ENCODE results near the gene STK38.
"Not testable (repeated sequence)": the region's sequence is repeated elsewhere in the genome, so short reads cannot be mapped to it uniquely, and the experiment has no call there.

Gene STK38

DNA sequence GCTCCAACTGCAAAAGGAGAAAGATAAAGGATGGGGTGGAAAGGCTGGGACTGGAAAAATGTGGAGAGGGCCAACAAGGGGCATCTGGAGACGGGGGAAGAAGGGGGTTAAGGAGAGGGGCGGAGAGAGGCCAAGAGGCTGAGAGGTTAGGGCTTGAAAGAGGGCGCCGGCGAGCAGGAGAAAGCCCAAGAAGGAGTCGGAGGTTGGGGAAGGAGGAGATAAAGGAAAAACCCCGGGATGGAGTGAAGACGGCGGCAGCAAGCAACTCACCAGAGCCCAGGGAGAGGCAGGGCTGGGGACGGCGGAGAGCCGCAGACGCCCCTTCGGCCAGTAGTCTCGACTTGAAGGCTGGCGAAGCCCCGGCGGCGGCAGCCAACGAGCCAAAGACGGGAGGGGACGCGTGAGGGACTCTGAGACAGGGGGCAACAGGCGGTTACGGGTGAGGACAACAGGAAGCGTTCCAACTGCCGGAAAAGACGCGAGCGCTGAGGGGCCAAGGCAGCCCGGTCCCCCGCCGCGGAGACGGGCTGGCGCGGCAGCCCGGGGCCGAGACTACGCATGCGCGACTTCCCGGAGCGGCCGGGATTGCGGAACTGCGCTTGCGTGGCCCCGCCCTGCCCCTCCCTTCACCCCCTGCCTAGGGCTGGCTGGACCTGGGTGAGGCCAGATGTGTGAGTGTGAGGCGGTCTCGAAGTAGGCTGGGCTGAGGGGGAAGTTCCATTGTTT, at the start of gene STK38:
TSS of gene STK38 (minus strand) at position 560 of the 726 bp plus-strand sequence. CDS start 7,277 bp downstream, outside the sequence.
- no peak for DNase-seq (ENCODE audit: low read depth)

DNA sequence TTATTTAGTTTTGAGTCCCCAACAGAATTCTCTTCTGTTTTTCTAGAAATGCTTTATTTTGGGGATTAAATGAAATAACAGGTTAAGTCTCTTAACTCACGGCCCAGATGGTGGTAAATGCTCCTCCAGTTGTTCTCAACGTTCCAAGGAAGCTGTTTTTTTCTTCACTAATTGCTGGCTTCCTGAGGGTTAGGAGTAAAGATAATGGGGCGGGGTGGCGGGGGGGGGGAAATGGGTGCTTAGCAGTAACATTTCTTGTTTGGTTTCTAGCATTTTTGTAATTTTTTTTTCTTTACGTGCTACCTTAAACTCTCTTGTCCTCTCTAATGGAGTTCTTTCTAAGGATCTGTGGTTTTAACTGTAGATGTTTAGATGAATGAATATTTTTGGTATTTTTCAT, 49.1 kb upstream of the STK38 start:
- DNase-seq (ENCODE audit: low read depth): no peak

GRCh38 chr6:36594816-36595643, 47.8 kb upstream of the STK38 start:
- no peak for DNase-seq (ENCODE audit: low read depth)

GRCh38 chr6:36594029-36594815, 46.9 kb upstream of the STK38 start, which contains the start of gene SRSF3:
TSS of gene SRSF3 (plus strand) at chr6:36594362. CDS start at chr6:36596763, 2,401 bp downstream.
- DNase-seq (ENCODE audit: low read depth): peak; percentile 83

- no peak for DNase-seq (ENCODE audit: low read depth)
Observed at GRCh38 chr6:36593569-36594028, 46.3 kb upstream of the STK38 start.

- DNase-seq (ENCODE audit: low read depth): no peak
Observed at GRCh38 chr6:36592221-36592655, 45.0 kb upstream of the STK38 start.

DNA sequence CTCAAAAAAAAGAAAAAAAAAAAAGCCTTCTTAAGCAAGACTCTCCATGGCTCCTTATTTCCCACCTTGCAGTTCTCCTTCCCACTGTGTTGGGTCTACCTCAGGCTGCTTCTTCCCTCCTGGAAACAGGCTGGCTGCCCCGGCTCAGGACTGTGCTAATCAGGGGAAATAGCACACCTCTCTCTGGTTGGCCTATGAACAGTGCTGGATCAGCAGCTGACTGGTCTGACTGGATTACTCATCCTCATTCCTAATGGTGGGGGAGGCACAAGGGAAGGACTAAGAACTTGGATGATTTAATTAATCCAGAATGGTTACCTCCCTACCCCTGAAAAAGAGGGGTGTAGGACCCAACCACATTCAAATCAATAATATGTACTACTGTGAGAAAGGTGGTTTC, 43.0 kb upstream of the STK38 start:
- DNase-seq (ENCODE audit: low read depth): no peak

GRCh38 chr6:36589025-36589400, 41.7 kb upstream of the STK38 start:
- not testable (repeated sequence) for DNase-seq (ENCODE audit: low read depth)

DNA sequence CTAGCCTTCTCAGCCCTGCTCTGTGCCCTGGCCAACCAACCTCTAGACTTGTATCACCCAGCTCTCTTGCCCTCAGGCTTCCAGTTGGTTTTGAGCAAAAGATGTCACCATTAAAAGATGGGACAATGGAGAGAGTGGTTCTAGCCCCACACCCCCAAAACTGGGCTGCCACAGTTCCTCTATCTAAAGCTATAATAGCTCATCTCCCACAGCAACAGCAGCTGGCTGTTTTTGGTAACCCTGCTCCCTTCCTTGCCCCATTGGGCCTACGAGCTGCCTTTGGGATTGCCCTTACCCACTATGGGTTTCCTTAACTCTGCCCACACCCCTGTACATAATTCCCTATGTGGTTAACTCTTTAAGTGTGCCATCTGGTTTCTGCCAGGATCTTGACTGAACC, 39.3 kb upstream of the STK38 start:
- no peak for DNase-seq (ENCODE audit: low read depth)

GRCh38 chr6:36581716-36582115, 34.4 kb upstream of the STK38 start:
- no peak for DNase-seq (ENCODE audit: low read depth)

- DNase-seq (ENCODE audit: low read depth): no peak
Observed at GRCh38 chr6:36580184-36580526, 32.9 kb upstream of the STK38 start.

GRCh38 chr6:36578431-36578830, 31.2 kb upstream of the STK38 start:
- DNase-seq (ENCODE audit: low read depth): no peak

DNA sequence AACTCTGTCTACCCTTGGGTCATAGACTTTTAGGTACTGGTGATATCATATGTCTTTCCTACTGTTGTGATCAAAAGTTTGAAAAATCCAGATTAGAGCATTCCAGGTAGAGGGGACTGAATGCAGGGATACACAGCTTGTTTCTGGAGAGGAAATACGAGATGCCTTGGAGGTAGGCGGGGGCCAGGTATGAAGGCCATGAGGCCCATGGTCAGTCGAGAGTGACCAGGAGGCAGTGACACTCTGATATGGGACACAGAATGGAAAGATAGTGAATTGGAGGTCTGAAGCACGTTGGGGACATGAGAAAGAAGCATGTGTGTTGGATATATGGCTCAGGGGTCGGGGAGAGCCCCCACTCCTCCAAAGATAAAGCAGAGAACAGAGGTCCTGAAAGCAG, 30.8 kb upstream of the STK38 start:
- DNase-seq (ENCODE audit: low read depth): no peak

- peak; percentile 93 for DNase-seq (ENCODE audit: low read depth)
Observed at GRCh38 chr6:36577301-36577700, 30.0 kb upstream of the STK38 start.

DNA sequence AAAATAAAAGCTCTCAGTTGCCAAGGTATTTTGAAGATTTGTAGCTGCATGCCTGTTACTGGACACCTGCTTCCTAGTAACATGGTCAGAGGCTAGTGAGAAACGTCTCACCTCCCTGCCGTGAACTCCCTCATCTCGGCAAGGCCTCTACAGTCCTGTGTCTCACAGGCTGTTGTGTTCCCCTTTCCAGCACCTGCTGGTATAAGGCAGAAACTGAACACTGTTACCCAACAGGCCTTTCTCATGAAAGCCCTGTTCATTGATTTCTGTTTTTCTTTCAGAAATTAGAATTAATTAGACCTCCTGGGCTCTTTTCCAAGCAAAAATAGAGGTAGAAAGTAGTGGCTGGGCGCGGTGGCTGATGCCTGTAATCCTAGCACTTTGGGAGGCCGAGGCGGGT, 29.3 kb upstream of the STK38 start:
- DNase-seq (ENCODE audit: low read depth): no peak

DNA sequence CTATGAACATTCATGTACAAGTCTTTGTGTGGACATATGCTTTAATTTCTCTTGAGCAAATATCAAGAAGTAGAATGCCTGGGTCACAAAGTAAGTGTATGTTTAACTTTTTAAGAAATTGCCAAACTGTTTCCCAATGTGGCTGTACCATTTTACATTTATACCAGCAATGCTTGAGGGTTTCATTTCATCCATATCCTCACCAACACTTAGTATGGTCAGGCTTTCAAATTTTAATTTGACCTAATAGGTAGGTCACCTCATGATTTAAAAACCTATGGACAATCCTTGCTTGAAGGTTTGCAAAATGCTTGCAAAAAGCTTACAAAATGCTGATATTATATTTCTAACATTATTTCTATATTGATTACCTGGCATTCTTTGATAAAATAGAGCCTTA, 27.4 kb upstream of the STK38 start:
- DNase-seq (ENCODE audit: low read depth): no peak

DNA sequence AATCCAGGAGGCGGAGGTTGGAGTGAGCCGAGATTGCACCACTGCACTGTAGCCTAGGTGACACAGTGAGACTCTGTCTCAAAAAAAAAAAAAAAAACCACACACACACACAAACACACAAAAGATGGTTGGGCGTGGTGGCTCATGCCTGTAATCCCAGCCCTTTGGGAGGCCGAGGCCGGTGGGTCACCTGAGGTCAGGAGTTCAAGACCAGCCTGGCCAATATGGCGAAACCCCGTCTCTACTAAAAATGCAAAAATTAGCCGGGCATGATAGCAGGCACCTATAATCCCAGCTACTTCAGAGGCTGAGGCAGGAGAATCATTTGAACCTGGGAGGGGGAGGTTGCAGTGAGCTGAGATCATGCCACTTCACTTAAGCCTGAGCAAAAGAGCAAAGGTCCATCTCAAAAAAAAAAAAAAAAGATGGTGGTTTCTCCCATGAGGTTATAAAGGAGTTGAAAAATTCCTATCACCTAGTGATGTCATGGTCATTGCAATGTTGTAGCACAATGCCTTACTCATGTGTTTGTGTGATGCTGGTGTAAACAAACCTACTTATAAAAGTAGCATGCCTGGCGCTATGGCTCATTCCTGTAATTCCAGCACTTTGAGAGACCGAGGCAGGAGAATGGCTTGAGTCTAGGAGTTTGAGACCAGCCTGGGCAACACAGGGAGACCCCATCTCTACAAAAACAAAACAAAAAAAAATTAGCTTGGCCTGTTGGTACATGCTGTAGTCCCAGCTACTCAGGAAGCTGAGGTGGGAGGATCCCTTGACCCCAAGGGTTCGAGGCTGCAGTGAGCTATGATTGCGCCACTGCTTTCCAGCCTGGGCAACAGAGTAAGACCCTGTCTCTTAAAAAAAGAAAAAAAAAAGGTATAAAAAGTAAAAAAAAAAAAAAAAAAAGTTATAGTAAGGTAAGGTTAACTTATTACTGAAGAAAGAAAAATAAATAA, 25.4 kb upstream of the STK38 start:
- not testable (repeated sequence) for DNase-seq (ENCODE audit: low read depth)

- no peak for DNase-seq (ENCODE audit: low read depth)
Observed at GRCh38 chr6:36571122-36572043, 24.1 kb upstream of the STK38 start.

GRCh38 chr6:36570264-36570663, 23.0 kb upstream of the STK38 start:
- DNase-seq (ENCODE audit: low read depth): no peak

DNA sequence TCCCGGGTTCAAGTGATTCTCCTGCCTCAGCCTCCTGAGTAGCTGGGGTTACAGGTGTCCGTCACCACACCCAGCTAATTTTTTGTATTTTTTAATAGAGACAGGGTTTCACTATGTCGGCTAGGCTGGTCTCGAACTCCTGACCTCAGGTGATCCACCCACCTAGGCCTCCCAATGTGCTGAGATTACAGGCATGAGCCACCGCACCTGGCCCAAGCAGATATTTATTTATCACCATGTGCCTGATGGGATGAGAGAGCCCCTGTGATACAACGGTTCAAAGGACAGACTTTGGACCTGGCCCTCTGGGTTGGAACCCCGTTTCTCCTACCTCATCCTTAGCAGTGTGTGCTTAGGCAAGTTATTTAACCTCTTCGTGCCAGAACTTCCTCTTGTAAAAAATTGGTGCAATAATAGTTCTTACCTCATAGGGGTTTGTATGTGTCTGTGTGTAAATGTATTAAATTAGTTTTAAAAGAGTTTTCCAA, 19.2 kb upstream of the STK38 start:
- no peak for DNase-seq (ENCODE audit: low read depth)

Measured in GM04503 (cell line).